ENCODE data around the gene ASTL.

ASTL gene

GRCh38 chr2:96158554-96158940, 20.2 kb upstream of the ASTL start:
- no peak for DNase-seq

DNA sequence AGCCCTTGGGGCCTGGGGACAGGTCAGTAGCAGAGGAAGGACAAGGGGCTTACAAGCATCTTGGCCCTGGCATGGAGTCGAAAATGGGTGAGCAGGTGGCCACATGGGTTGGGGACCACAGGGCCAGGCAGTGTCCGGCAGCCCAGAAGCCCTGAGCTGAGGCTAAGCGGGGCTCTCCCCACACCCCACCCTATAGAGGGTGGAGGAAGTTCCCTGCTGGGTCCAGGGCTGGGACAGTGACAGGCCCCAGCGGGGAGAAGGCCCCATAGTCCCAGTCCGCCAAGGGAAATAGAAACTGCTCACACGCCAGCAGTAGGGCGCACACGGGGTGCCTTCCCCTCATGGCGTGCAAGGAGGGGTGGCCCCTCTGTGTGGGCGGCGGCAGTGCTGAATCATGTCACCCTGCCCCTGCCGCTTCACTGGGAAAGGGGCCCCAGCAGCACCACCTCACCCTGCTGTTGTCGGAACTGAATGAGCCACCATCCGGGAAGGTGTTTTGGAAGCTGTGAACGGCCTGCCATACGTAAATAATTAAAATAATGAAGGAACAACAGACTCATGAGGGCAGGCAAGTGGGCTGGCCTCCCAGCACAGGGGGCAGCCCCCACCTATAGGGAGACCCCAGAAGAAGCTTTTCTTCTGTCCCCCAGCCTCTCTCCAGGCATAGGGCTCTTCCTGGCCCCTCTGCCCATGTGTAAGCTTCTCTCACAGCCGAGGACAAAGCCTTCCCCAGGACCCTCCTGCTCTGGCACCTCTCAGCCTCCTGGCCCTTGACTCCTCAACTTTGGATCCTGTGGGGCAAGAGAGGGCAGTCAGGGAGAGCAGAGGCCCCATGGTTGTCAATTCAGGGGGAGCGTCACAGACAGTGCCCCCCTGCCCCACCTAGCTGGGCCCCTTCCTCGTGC, 19.6 kb upstream of the ASTL start:
- no peak for DNase-seq

- DNase-seq, result no peak
Observed at GRCh38 chr2:96156926-96157648, 18.8 kb upstream of the ASTL start.

GRCh38 chr2:96156011-96156820, 17.9 kb upstream of the ASTL start:
- DNase-seq, result no peak

DNA sequence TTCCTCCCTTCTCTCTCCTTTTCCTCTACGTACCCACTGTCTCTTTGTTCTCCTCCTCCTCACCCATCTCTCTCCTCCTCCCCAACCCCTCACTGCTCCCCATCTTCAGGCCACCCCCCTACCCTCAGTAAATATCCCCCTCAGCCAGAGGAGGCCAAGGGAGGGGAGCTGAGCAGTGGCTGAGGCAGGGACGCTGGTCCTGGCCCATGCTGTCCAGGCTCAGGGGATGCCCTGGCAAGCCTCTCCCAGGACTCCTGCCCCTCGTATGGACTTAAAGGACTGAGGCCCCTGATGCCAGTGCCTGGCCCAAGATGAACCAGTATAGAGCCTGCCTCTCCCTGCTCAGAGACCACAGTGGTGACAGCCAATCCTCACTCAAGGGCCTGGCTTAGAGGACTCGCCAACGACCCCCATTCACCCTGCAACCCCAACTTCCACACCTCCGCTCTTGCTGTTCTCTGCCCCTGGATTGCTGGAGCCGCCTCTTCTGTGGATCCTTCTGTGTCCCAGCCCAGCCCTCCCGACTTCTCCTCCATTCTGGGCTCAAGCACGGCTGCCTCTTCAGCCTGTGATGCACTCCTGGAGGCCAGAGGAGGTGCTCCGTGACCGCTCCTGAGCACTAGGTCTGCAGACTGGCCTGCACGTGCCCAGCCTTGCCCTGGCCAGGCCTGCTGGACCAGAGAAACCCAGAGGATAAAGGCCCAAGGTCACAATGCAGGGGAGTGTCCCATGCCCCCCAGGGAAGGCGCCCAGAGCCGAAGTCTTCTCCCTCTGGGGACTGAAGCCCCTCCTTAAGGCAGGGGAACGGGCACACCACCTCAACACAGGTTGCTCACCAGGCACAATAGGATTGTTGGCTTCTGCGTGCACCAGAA, 16.4 kb upstream of the ASTL start:
- no peak for DNase-seq

- DNase-seq, result no peak
Observed at GRCh38 chr2:96153991-96154431, 15.7 kb upstream of the ASTL start.

DNA sequence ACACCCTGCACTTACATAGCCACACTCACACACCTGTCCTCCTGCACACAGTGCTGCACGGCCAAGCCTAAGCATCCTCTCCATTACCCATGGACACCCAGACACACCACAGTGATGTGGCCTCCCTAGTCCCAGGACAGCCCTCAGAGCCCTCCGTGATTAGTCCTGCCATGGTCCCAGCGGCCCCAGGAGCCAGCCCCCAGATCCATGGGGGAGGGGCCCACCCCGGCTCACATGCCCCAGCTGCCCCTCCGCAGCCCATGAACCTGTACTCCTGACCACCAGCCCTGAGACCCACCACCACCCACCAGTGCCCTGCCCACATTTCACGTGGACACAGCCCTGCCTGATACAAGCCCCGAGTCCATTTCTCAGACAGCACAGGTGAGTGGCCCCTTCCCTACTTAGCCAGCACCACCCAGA, 15.0 kb upstream of the ASTL start:
- DNase-seq, result no peak

DNA sequence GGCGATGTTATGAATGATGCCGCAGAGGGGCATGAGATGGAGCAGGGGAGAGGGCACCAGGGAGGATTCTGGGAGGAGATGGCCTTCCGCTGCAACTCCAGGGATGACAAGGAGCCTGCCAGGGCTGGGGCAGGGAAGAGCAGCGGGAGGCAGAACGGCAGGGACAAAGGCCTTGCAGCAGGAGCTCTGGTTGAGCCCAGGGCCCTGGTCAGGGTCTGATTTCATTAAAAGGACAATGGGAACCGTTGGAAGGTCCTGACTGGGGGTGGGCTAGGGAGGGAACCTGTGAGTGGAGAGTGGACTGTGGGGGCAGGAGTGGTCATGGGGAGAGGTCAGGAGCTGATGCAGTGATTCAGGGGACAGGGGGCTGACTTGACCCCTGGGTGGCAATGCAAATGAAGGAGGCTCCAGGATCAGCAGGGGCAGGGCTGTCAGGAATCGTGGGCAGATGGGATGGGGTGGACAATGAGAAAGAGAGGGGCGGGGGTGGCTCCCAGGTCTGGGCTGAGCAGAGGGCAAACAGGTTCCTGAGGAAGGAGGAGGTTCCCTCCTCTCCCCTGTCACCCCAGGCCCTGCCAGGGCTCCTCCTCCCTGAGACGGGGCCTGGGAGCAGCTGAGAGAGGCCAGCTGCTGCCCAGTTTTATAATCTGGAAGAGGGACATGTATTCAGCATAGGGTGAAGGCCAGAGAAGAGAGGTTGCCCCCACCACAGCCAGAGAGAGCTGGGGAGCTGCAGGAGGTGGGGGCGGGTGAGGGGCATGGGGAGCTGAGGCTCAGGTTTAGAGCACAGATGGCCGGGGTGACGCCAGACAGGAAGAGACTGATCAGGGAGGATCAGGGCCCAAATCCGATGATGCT, 14.2 kb upstream of the ASTL start:
- DNase-seq, result no peak

DNA sequence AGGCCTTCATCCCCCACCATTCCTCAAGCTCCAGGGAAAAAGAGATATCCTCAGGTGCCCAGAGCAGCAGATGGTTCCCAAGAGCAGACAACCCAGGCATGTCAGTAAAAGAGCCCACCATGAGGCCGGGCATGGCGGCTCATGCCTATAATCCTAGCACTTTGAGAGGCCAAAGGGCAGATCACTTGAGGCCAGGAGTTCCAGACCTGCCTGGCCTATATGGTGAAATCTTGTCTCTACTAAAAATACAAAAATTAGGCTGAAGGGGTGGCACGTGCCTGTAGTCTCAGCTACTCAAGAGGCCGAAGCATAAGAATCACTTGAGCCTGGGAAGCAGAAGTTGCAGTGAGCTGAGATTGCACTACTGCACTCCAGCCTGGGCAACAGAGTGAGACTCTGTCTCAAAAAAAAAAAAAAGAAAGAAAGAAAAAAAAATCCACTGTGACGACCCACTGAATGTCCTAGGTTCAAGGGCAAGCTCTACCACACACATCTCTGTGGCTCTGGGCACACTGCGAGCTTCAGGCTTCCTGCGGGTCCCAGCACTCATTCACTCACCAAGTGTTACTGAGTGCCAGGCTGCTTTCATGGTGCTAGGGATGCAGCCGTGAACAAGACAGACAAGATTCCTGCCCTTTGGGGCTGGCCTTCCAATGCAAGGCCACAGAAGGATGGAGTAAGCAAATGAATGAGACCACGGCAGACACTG, 13.4 kb upstream of the ASTL start:
- DNase-seq, result no peak

DNA sequence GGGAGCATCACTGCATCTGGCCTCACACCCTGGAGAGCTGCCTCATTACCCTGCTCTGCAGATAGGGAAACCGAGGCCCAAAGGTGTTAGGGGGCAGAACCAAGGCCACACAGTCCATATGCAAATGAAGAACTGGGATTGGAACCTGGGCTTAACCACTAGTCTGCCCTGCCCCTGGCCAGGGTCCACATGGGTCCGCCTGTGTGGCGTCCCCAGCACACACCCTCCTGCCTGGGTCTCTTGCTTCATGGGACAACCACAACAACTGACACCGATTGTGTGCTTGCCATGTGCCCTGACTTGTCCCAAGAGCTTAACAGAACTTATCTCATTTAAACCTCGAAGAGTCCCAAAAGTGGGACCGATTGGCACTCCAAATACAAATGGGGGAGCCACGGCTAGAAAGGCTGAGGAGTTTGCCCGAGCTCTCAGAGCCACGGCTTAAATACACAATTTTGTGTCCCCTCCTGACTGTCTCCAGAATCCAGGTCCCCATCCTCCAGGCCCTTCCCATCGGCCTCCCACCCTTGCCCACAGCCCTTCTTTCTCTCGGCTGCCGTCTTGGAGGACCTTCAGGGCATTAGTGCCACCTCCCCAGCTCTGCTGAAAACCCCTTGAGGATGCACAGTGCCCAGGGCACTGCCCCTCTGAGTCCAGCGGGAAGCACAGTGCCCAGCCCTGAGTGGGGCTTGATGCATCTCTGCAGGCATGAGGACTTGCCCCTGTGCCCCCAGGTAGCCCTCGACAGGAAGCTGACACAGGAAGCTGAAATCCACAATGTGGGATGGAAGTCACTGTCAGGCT, 12.7 kb upstream of the ASTL start:
- DNase-seq, result no peak

GRCh38 chr2:96150007-96150640, 11.8 kb upstream of the ASTL start:
- no peak for DNase-seq

DNA sequence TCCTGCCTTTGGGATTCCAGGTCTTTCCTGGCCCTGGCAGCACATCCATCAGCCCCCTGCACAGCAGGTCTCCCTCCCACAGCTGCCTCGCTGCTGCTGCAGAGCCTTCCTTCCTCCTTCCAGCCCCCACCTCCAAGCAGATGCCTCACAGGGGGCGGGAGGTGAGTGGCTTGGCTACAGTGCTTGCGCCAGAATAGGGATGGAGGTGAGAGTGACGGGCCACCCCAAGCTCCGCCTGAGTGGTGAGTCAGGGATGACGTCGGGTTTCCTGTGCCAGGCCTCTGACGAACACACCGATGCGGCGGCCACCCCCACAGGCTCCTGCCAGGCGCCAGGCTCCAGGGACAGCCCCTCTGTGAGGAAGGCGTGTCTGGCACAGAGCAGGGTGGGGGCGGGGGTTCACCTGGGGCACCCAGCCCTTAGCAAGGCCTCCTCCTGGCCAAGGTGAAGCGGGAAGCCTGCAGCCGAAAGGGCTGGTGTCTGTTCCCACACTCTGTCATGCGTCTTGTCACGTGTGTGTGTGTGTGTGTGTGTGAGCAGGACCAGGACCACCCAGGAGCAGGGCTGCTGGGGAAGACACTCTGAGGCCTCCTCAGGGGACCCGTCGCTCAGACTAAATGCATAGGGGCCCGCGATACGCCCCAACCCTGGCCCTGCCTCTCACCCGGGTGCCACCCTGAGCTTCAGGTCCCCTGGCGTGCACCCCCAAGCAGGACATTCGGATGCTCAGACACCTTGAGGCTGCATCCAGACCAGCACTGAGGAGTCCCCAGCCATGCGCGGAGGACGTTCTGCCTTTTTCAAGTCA, 10.3 kb upstream of the ASTL start:
- DNase-seq, result peak; percentile 38

GRCh38 chr2:96147593-96148201, 9.4 kb upstream of the ASTL start:
- no peak for DNase-seq

- DNase-seq, result no peak
Observed at GRCh38 chr2:96146881-96147592, 8.7 kb upstream of the ASTL start.

- no peak for DNase-seq
Observed at GRCh38 chr2:96146153-96146880, 8.0 kb upstream of the ASTL start.

DNA sequence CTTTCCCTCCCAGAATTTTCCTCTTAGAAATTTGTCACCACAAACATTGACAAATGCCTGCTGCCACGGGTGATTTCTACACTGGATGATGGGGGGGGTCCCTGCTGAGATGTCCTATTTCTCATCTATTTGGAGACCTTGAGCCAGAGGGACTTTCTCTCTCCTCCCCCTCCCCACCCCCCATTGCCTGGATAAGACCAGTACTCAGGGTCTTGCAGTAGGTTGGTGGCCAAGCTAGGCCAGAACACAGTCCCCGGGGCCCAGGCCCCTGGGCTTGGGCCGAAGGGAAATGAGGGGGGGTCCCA, 7.5 kb upstream of the ASTL start:
- DNase-seq, result no peak
